ENCODE results near the gene ARHGEF11.

ARHGEF11 gene

DNA sequence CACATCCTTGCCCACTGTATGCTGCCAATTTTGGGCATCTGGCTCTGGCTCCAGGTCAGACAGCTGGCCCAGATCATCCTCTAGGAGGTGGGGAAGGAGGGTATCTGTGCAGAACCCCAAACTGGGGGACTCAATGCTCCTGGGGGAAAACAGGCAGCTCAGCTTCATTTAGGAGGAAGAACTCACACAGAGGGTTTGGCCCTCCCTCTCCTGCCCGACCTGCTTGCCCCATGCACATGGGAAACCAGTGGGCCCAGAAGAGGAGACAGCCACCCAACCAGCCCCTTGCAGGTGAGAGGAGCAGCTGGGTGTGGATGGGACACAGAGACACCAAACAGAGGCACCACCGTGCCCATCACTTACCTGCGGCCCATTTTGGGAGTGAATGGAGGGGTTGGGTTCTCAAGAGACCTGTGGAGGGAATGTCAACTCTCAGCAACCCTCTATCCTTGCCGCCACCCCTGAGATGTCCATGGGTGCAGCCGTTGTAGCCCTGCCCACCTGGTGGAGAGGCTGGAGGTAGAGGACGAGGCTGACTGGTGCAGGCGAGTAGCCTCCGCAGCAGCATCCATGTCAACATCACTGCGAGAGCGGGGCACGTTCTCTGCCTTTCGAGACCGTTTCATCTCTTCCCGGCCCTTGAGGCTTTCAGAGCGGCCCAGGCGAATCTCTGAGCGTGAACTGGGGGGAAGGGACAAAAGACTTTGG is 97.6 kb downstream of the ARHGEF11 start:
- no peak for DNase-seq

DNA sequence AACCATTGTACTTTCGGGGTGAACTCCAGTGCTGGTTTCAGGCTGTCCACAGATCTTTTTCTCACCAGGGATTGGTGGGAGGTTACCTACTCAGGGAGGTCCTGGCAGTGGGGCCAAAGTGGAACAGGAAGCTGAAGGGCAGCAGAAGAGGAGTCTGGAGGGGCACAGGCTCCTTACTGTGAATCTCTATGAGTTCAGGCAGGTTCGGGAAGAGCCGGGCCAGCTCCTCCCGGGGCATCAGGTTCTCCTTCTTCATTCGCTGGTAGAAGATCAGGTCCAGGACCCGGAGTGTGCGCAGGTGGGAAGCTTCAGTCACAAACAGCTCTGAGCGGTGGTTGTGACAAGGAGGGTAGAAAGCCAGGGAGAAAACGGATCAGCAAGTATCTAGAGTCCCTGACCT is 98.4 kb downstream of the ARHGEF11 start:
- no peak for DNase-seq

- DNase-seq = no peak
Measured at GRCh38 chr1:156945881-156946661, 99.5 kb downstream of the ARHGEF11 start.

GRCh38 chr1:156944848-156945247 is 100.7 kb downstream of the ARHGEF11 start:
- DNase-seq = no peak

GRCh38 chr1:156944268-156944667 is 101.3 kb downstream of the ARHGEF11 start:
- no peak for DNase-seq

GRCh38 chr1:156943756-156944155 is 101.8 kb downstream of the ARHGEF11 start:
- no peak for DNase-seq

GRCh38 chr1:156942576-156942975 is 103.0 kb downstream of the ARHGEF11 start:
- no peak for DNase-seq

GRCh38 chr1:156942176-156942575 is 103.4 kb downstream of the ARHGEF11 start:
- no peak for DNase-seq

DNA sequence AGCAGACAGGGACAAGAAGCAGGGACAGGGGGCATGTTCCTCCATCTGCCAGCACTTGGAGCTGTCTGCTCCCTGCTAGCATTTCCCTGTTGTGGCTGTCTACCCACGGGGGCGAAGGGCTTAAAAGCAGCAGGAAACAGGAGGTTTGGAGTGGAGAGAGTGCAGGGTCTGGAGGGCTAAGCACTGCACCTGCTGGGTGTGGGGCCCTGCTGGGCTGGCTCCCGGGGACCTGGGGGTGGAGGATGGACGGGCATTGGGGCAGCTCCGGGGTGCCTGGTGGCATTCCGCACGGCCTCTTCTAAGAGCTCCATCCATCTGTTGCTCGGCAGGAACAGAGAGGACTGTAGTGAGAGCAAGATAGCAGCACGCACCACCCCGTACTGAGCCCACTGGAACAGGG is 103.9 kb downstream of the ARHGEF11 start:
- DNase-seq = no peak

- DNase-seq = no peak
Measured at GRCh38 chr1:156939786-156940334, 105.7 kb downstream of the ARHGEF11 start.

- DNase-seq = no peak
Measured at GRCh38 chr1:156938813-156939212, 106.7 kb downstream of the ARHGEF11 start.

GRCh38 chr1:156937883-156938282 is 107.7 kb downstream of the ARHGEF11 start:
- DNase-seq = no peak

GRCh38 chr1:156936721-156937220 is 108.8 kb downstream of the ARHGEF11 start:
- no peak for DNase-seq

DNA sequence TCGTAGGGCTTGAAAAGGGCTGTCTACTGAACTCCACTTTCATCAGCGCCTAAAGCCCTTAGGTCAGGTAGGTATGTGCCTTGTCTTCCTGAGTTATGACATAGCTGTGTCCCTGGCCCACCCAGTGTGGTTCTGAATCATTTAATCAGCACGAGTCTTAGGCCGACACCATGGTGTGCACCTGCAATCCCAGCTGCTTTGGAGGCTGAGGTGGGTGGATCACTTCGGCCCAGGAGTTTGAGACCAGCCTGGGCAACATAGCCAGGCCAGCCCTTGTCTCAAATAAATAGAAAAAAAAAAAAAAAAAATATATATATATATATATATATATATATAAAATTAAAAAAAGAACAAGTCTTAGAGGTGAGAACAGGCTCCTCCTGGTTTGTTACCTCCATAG is 109.4 kb downstream of the ARHGEF11 start:
- DNase-seq = no peak

DNA sequence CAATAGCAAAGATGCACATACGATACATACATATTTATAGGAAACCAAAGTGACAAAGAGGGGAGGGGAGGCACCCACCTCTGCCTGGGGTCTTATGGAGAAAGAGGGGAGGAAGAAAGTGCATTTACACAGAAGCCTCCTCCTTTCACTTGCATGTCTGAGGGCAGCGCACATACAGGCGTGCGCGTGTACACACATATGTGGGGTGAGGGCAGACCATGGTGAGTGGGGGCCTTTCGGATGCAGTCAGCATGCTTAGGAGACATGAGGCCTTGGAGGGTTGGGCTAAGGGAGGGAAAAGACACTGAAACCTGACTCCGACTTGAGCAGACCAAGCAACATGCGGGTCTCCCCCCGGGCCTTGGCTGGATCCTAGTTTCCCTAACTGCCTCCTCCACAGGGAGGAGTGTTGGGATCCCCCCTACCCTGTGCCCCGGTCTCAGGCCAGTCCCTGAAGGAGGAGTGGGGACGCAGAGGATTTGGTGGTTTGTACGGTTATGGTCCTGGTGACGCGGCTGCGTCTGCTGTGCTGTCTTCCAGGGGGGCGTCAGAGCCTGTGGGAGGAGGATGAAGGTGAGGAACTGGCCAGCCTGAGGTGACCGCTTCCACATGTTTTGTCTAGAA is 109.9 kb downstream of the ARHGEF11 start:
- no peak for DNase-seq

GRCh38 chr1:156933136-156933535 is 112.4 kb downstream of the ARHGEF11 start:
- DNase-seq = no peak

GRCh38 chr1:156931974-156932710 is 113.4 kb downstream of the ARHGEF11 start:
- DNase-seq = no peak

DNA sequence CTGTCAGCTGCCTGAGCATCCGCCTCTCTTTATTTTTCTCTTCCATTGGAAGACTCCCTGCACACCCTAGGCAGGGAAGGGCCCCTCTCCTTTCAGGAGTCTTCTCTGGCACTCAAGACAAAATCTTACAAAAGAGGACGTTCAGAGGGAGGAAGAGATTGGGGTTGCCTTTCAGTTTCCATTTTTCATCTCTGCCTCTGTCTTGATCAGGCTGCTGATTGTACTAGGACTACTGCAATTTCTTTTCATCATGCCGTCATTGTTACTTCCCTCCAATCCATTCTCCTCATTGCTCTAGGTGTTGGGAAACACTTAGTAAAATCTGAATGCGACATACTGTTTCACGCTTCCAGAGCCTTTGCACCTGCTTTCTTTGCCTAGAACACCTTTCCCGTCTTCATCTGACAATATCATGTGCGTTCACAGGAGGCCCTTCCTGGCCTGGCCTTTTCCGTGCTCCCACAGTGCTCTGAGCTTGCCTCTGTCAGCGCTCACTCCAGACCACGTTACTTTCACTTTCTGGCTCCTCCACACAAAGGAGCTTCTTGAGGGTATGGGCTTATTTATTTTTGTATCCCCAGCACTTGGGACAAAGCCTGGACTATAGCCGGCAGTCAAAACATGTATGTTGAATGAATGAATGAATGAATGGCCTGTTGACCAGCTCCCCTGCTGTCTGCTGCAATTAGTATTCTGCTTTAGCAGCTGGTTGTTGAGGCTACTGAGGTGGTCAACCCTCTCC is 114.2 kb downstream of the ARHGEF11 start:
- no peak for DNase-seq

DNA sequence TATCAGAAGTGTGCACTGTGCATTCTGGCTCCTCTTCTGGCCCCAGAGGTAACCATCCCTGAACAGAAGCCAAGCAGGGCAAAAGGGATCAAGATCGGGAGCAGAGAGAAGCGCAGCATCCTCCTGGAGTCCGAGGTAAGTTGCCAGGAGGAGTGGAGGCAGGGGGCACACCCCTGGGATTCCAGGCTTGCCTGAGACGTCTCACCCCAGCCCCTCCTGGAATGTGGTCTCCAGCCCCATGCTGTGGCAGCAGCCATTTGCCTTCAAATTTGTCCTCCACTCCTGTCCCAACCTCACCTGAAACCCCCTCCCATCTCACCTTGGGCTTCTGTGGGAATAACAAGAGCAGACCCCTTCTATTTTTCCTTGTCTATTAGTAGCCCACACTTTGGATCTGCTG is 115.1 kb downstream of the ARHGEF11 start:
- DNase-seq = no peak

- DNase-seq = no peak
Measured at GRCh38 chr1:156929596-156930238, 115.8 kb downstream of the ARHGEF11 start.

DNA sequence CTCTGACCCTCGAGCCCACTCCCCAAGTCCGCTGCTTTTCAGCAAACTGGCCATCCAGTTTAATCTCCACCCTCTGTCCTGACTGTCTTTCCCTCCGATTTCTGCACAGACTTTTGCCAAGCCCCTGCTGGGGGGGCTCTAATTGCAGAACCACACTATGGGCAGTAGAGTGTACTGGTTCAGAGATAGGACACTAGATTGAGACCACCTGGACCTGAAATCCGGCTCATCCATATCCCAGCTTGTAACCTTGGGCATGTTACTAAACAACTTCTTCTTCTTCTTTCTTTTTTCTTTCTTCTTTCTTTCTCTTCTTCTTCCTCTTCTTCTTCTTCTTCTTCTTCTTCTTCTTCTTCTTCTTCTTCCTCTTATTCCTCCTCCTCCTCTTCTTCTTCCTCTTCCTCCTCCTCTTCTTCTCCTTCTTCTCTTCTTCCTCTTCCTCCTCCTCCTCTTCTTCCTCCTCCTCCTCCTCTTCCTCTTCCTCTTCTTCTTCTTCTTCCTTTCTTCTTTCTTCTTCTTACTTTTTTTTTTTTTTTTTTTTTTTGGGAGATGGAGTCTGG is 117.4 kb downstream of the ARHGEF11 start:
- DNase-seq = no peak
